NCI-H226 (cell line): ENCODE measurements around the gene SENP6.
"Not testable (repeated sequence)": the region's sequence is repeated elsewhere in the genome, so short reads cannot be mapped to it uniquely, and the experiment has no call there.

Experiments
- DNase-seq: peaks from one replicate; pipeline ENCODE4 v3.0.0-alpha.2; 2015

The SENP6 gene, protein sequence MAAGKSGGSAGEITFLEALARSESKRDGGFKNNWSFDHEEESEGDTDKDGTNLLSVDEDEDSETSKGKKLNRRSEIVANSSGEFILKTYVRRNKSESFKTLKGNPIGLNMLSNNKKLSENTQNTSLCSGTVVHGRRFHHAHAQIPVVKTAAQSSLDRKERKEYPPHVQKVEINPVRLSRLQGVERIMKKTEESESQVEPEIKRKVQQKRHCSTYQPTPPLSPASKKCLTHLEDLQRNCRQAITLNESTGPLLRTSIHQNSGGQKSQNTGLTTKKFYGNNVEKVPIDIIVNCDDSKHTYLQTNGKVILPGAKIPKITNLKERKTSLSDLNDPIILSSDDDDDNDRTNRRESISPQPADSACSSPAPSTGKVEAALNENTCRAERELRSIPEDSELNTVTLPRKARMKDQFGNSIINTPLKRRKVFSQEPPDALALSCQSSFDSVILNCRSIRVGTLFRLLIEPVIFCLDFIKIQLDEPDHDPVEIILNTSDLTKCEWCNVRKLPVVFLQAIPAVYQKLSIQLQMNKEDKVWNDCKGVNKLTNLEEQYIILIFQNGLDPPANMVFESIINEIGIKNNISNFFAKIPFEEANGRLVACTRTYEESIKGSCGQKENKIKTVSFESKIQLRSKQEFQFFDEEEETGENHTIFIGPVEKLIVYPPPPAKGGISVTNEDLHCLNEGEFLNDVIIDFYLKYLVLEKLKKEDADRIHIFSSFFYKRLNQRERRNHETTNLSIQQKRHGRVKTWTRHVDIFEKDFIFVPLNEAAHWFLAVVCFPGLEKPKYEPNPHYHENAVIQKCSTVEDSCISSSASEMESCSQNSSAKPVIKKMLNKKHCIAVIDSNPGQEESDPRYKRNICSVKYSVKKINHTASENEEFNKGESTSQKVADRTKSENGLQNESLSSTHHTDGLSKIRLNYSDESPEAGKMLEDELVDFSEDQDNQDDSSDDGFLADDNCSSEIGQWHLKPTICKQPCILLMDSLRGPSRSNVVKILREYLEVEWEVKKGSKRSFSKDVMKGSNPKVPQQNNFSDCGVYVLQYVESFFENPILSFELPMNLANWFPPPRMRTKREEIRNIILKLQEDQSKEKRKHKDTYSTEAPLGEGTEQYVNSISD

GRCh38 chr6:75601304-75602245 is at the start of gene SENP6:
TSS of gene SENP6 (plus strand) at chr6:75601880. CDS start at chr6:75602525, 645 bp downstream.
- DNase-seq = peak; percentile 63

- DNase-seq = no peak
Observed at GRCh38 chr6:75556240-75556639, 45.4 kb upstream of the SENP6 start.

GRCh38 chr6:75557068-75557467 is 44.6 kb upstream of the SENP6 start:
- no peak for DNase-seq

GRCh38 chr6:75563032-75563431 is 38.6 kb upstream of the SENP6 start:
- DNase-seq = peak; percentile 11

- no peak for DNase-seq
Observed at GRCh38 chr6:75566137-75566767, 35.4 kb upstream of the SENP6 start.

GRCh38 chr6:75568100-75568499 is 33.6 kb upstream of the SENP6 start:
- no peak for DNase-seq

GRCh38 chr6:75568965-75569364 is 32.7 kb upstream of the SENP6 start:
- DNase-seq = no peak

DNA sequence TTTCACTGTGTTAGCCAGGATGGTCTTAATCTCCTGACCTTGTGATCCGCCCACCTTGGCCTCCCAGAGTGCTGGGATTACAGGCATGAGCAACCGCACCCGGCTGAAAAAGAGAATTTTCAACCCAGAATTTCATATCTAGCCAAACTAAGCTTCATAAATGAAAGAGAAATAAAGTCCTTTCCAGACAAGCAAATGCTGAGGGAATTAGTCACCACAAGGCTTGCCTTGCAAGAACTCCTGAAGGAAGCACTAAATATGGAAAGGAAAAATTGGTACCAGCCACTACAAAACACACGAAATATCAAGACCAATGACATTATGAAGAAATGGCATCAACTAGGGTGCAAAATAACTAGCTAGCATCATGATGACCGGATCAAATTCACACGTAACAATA is 31.0 kb upstream of the SENP6 start:
- peak; percentile 24 for DNase-seq

DNA sequence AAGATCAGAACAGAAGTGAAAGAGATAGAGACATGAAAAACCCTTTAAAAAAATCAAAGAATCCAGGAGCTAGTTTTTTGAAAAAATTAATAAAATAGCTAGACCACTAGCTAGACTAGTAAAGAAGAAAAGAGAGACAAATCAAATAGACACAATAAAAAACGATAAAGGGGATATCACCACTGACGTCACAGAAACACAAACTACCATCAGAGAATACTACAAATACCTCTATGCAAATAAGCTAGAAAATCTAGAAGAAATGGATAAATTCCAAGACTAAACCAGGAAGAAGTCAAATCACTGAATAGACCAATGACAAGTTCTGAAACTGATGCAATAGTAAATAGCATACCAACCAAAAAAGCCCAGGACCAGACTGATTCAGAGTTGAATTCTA is 29.6 kb upstream of the SENP6 start:
- no peak for DNase-seq

GRCh38 chr6:75579951-75580350 is 21.7 kb upstream of the SENP6 start:
- no peak for DNase-seq

- no peak for DNase-seq
Observed at GRCh38 chr6:75581231-75581630, 20.4 kb upstream of the SENP6 start.

GRCh38 chr6:75584552-75584951 is 17.1 kb upstream of the SENP6 start:
- not testable (repeated sequence) for DNase-seq

DNA sequence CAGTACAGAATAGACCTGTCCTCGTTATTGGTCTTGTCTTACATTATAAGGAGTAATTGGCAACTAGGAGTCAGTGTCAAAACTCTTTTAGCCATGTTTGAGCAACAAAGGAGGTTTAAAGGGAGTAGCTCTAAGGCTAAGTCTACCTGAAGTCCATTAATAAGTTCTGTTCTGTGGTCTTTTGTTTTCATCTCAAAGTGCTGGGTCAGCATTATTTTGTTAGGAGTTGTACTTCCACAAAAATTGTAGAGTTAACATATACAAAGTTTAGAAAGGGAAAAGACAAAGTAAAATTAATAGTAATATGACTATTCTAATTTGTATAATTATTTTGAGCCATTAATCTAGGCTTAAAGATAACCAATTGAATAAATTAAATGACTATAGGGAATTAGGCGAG is 12.7 kb upstream of the SENP6 start:
- no peak for DNase-seq

DNA sequence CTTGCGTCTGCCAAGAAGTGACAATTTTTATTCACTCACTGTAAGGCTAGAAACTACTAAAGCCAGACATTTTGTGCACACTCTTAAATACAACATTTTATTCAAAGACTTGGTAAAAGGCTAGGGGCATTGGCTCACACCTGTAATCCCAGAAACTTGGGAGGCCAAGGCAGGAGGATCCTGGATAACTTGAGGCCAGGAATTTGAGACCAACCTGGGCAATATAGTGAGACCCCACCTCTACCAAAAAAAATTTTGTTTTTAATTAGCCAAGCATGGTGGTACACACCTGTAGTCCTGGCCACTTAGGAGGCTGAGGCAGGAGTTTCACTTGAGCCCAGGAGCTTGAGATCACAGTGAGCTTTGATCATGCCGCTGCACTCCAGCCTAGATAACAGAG is 11.3 kb upstream of the SENP6 start:
- DNase-seq = no peak

DNA sequence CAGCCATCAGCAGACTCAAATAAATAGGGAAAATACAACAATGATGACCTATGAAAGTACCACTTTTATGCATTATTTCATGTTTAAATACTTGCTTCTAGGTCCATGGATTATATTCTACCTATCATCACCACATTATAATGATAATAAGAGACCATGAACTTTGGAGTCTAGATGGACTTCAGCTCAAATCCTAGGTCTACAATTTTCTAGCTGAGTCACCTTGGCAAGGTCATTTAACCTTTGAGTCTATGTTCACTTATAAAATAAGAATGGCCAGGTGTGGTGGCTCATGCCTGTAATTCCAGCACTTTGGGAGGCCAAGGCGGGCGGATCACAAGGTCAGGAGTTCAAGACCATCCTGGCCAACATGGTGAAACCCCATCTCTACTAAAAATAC is 5.3 kb upstream of the SENP6 start:
- not testable (repeated sequence) for DNase-seq

DNA sequence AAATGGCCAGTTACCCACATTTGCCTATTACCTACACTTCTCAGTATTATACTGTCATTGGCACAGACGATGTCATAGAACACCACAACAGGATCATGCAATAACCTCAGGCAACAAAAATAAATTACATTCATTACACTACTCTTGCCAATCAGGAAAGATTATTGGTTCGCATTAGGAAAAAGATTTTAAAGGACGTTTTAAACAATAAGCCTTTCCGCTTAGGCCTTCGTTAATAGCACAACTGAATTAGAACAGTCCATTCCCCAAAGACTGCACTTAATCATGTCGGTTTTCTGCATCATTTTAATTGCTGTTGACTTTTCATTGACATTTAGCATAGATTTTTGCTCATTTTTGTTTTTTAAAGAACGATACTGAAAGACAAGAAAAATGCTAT is 912 bp upstream of the SENP6 start:
- no peak for DNase-seq

- peak; percentile 18 for DNase-seq
Observed at GRCh38 chr6:75602246-75603105, 796 bp downstream of the SENP6 start.

- DNase-seq = no peak
Observed at GRCh38 chr6:75603106-75603420, 1.4 kb downstream of the SENP6 start.

- no peak for DNase-seq
Observed at GRCh38 chr6:75604294-75604693, 2.6 kb downstream of the SENP6 start.

DNA sequence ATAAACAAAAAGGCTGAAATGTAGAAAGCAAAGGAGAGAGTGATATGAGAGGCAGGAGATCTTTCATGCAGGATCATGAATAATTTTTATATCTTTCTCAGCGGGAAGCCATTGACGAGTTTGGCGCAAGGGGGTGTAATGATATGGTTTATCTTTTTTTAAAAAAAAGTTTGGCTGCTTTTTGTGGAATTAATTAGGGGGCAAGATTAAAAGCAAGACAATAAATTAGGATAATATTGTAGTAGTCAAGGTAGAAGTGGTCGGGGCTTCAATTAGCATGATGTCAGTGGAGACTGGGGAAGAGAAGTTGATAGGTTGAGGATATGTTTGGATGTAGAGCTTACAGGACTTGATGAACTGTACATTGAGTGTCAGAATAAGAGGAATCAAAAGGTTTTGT is 4.0 kb downstream of the SENP6 start:
- DNase-seq = no peak

- DNase-seq = no peak
Observed at GRCh38 chr6:75608304-75608703, 6.6 kb downstream of the SENP6 start.
